DND-41 (cell line): Measurements from ENCODE around the gene BRAF.

Experiments
- EZH2 ChIP-seq: IDR thresholded peaks from 3 replicates; pipeline ENCODE4 v1.6.1; 2012; ENCODE audit warnings: borderline replicate concordance, low read depth, mild to moderate bottlenecking, moderate library complexity, low read length, inconsistent platforms; ENCODE audit not compliant: severe bottlenecking
- TF ChIP-seq, protein P1 (sequence below): IDR thresholded peaks from 2 replicates; pipeline ENCODE4 v1.5.1; 2012; ENCODE audit warnings: borderline replicate concordance, low read length, moderate library complexity, mild to moderate bottlenecking; ENCODE audit not compliant: poor library complexity, severe bottlenecking; ENCODE audit errors: extremely low read depth

DNA sequence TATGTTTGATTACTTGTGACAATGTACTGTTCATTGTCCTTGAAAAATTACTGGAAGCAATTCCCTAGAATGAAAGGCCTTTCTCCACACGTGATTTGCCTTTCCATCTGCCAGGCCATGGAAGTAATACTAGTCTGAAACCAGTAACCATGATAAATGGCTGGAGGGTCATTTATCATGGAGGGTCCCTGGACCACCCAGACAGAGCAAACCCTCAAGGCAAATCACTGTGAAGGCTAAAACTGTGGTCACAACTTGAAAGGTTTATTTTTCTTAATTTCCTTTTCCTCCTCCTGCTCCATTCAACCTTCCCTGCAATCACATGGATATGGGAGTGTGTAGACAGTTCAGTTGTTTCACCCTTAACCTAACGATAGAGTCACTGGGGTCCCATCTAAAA is 16.4 kb downstream of the BRAF start:
- TF ChIP-seq, protein P1, sequence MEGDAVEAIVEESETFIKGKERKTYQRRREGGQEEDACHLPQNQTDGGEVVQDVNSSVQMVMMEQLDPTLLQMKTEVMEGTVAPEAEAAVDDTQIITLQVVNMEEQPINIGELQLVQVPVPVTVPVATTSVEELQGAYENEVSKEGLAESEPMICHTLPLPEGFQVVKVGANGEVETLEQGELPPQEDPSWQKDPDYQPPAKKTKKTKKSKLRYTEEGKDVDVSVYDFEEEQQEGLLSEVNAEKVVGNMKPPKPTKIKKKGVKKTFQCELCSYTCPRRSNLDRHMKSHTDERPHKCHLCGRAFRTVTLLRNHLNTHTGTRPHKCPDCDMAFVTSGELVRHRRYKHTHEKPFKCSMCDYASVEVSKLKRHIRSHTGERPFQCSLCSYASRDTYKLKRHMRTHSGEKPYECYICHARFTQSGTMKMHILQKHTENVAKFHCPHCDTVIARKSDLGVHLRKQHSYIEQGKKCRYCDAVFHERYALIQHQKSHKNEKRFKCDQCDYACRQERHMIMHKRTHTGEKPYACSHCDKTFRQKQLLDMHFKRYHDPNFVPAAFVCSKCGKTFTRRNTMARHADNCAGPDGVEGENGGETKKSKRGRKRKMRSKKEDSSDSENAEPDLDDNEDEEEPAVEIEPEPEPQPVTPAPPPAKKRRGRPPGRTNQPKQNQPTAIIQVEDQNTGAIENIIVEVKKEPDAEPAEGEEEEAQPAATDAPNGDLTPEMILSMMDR = no peak
- no peak for TF ChIP-seq EZH2
